AG09319 (cell line): ENCODE data around the gene KLRC3.
"Not testable (repeated sequence)": the region's sequence is repeated elsewhere in the genome, so short reads cannot be mapped to it uniquely, and the experiment has no call there.

Experiments used
- DNase-seq: peaks from one replicate; pipeline ENCODE4 v3.0.0-alpha.2; 2010; ENCODE audit warnings: low read depth; ENCODE audit errors: extremely low read depth
- TF ChIP-seq, protein P1 (sequence below): IDR thresholded peaks from 2 replicates; pipeline ENCODE4 v1.5.1; 2011; ENCODE audit warnings: low read depth, mild to moderate bottlenecking, inconsistent platforms, low read length, moderate library complexity

The KLRC3 gene

DNA sequence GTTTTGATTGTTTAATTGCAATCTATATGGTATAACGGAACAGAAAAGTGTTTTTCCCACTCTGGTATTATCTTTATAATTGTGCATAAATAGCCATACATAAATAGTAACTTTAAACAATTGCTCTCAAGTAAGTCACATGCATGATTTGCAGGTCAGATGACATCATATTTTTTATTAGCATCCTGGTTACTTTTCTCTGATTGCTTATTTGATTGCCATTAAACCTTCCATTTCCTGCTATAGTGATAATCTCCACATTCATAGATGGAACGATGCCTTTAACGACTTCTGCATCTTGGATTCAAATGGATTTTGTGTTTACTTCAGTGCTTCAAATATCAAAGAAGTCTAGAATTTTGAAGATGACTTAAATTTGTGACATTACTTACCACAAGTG, 27.1 kb downstream of the KLRC3 start:
- TF ChIP-seq, protein P1, sequence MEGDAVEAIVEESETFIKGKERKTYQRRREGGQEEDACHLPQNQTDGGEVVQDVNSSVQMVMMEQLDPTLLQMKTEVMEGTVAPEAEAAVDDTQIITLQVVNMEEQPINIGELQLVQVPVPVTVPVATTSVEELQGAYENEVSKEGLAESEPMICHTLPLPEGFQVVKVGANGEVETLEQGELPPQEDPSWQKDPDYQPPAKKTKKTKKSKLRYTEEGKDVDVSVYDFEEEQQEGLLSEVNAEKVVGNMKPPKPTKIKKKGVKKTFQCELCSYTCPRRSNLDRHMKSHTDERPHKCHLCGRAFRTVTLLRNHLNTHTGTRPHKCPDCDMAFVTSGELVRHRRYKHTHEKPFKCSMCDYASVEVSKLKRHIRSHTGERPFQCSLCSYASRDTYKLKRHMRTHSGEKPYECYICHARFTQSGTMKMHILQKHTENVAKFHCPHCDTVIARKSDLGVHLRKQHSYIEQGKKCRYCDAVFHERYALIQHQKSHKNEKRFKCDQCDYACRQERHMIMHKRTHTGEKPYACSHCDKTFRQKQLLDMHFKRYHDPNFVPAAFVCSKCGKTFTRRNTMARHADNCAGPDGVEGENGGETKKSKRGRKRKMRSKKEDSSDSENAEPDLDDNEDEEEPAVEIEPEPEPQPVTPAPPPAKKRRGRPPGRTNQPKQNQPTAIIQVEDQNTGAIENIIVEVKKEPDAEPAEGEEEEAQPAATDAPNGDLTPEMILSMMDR: no peak
- no peak for DNase-seq

DNA sequence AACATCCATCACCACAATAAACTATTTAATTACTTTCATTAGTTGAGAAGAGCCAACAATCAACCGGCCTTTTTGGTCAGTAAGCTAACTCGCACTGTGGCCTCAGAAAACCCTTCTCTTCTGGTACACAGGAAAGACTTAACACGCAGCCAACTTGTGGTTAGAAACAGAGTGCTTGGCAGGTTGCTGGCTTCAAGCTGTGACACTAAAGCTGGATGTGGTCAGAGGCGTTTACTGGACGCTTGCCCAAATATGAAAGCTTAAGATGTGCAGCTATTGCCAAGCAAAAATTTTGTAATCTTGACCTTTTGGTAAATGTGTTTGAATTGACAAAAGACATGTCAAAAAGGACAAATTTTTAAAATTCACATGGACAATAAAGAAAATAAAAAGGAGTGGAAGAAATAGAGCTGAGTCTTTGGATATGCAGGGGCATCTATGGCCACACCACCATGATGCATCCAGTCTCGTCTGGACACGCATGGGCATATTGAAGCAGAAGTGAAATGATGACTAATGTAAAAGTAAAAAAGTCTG, 27.9 kb downstream of the KLRC3 start:
- TF ChIP-seq, protein P1: no peak
- DNase-seq: peak; percentile 72

DNA sequence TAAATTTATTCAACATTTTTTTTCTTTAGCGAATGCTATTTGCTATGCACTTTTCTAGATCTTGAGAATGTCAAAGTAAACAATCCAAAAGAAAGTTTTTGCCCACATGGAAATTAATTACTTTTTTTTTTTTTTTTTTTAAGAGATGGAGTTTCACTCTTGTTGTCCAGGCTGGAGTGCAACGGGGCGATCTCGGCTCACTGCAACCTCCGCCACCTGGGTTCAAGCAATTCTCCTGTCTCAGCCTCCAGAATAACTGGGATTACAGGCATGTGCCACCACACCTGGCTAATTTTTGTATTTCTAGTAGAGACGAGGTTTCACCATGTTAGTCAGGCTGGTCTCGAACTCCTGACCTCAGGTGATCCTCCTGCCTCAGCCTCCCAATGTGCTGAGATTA, 29.4 kb downstream of the KLRC3 start:
- not testable (repeated sequence) for DNase-seq

DNA sequence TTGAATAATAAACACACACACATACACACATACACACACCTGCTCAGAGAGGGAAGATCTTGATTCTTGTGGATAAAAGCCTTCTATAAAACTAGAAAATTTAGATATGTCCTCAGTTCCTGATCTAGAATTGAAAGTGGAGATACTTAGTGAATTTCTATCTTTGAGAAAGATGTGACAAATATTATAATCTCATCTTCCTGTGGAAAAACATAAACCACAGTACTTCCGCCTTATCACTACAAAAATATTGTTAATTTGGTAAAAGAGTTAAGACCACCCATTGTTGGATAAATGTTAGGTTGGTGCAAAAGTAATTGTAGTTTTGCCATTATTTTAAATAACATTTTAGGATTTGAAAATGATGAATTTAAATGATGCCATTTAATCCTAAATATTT, 30.5 kb downstream of the KLRC3 start, which contains the start of gene KLRK1:
TSS of gene KLRK1 (minus strand) at position 138 of the 400 bp plus-strand sequence. CDS start 1,231 bp downstream, outside the sequence.
- TF ChIP-seq, protein P1: no peak
- no peak for DNase-seq

DNA sequence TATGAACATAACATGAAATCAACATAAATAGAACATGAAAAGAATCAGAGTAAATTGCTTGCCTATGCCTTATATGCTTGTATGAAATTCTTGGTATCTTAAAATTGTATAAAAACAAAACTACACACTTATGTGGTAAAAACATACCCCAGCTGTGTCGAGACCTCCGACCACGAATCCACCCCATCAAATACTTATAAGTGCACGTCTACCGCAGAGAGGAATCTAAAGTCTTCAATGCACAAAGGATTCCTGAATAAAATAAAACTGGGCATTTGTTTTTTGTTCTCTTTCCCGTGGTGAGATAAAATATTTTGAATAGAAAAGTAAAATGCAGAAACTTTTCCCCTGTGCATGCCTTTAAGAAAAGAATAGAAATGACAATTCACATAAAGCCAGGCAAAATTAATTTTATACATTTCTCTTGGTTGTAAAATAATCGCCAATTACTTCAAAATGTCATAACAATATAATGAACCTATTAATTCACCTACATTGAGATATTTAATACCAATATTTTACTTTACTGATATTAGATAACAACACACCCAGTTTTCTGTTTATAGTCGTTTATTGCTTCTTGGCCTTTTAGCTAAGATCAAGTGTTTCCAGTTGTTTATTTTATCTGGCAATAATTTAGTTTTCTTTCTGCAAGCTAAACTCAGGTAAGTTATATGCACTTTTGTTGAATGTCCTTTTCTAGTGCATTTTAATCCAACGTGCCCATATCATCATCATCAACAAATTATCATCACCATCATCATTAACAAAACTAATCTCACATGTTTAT, 31.6 kb downstream of the KLRC3 start:
- TF ChIP-seq, protein P1: no peak
- no peak for DNase-seq

DNA sequence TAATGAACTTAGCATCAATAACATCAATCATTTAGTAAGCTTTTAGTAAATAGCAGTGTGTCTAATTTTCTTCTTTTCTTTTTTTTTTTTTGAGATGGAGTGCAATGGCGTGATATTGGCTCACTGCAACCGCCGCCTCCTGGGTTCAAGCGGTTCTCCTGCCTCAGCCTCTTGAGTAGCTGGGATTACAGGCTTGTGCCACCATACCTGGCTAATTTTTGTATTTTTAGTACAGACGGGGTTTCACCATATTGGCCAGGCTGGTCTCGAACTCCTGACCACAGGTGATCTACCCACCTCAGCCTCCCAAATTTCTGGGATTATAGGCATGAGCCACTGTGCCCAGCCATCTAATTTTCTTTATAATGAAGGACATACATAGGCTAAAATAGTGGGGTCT, 32.9 kb downstream of the KLRC3 start:
- DNase-seq: not testable (repeated sequence)

DNA sequence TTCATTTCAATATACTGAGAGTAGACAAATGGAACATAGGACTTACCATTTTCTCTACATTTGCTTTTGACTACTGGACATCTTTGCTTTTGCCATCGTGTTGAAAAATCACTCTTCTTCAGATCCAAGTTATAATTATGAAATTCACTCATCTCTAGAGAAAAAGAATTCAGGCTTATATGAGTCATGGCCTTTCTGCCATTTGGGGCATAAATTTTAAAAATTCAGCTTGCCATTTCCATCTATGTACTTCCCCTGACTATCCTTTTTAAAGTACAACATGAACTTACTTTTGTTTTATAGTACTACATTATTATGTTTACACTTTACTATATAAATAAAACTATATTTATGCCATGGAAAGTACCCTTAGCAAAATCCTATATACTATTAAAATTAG, 33.5 kb downstream of the KLRC3 start:
- no peak for DNase-seq
- TF ChIP-seq, protein P1: no peak

DNA sequence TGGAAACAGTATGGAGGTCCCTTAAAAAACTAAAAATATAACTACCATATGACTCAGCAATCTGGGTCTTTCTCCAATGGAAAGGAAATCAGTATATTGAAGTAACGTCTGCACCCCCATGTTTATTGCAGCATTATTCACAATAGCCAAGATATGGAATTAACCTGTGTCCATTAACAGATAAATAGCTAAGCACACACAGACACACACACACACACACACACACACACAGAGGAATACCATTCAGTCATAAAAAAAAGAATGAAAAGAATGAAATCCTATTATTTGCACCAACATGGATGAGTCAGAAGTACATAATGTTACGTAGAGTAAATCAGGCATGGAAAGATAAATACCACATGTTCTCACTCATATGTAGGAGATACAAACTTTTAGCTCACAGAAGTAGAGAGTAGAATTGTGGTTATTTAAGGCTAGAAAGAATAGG, 35.2 kb downstream of the KLRC3 start:
- DNase-seq: no peak
- TF ChIP-seq, protein P1: no peak
